GM21619 (cell line): Measurements from ENCODE around the gene EPB41.
"Not testable (repeated sequence)": the region's sequence is repeated elsewhere in the genome, so short reads cannot be mapped to it uniquely, and the experiment has no call there.

Experiments
- ATAC-seq: cut with Tn5 transposase; IDR thresholded peaks from one replicate; pipeline ENCODE4 v1.9.1; 2021; ENCODE audit not compliant: unreplicated experiment

The EPB41 gene

GRCh38 chr1:29094433-29094832 is 180.1 kb downstream of the EPB41 start:
- ATAC-seq, result no peak

GRCh38 chr1:29094954-29095353 is 180.6 kb downstream of the EPB41 start:
- ATAC-seq, result no peak

GRCh38 chr1:29096231-29096886 is 182.0 kb downstream of the EPB41 start:
- ATAC-seq, result no peak

- ATAC-seq, result no peak
Measured at GRCh38 chr1:29099286-29099685, 184.9 kb downstream of the EPB41 start.

- no peak for ATAC-seq
Measured at GRCh38 chr1:29100487-29100886, 186.1 kb downstream of the EPB41 start.

- no peak for ATAC-seq
Measured at GRCh38 chr1:29105822-29106221, 191.5 kb downstream of the EPB41 start.

- ATAC-seq, result not testable (repeated sequence)
Measured at GRCh38 chr1:29108041-29108440, 193.7 kb downstream of the EPB41 start.

- no peak for ATAC-seq
Measured at GRCh38 chr1:29112705-29113412, 198.5 kb downstream of the EPB41 start.

- no peak for ATAC-seq
Measured at GRCh38 chr1:29113413-29114117, 199.2 kb downstream of the EPB41 start.

- no peak for ATAC-seq
Measured at GRCh38 chr1:29114654-29115053, 200.3 kb downstream of the EPB41 start.

- ATAC-seq, result no peak
Measured at GRCh38 chr1:29117381-29117780, 203.0 kb downstream of the EPB41 start.

- no peak for ATAC-seq
Measured at GRCh38 chr1:29119121-29119929, 205.0 kb downstream of the EPB41 start.

GRCh38 chr1:29120367-29120766 is 206.0 kb downstream of the EPB41 start:
- no peak for ATAC-seq

- no peak for ATAC-seq
Measured at GRCh38 chr1:29120947-29121485, 206.6 kb downstream of the EPB41 start.

- ATAC-seq, result no peak
Measured at GRCh38 chr1:29121516-29121935, 207.2 kb downstream of the EPB41 start.

- no peak for ATAC-seq
Measured at GRCh38 chr1:29121936-29122681, 207.7 kb downstream of the EPB41 start.

- no peak for ATAC-seq
Measured at GRCh38 chr1:29122682-29123052, 208.3 kb downstream of the EPB41 start.

- no peak for ATAC-seq
Measured at GRCh38 chr1:29123053-29123886, 208.9 kb downstream of the EPB41 start.

- ATAC-seq, result no peak
Measured at GRCh38 chr1:29123887-29124365, 209.6 kb downstream of the EPB41 start, which contains the start of gene TMEM200B. Gene TMEM200B, minus strand, starts transcription at chr1:29123903. Its CDS starts 2,075 bp downstream, at chr1:29121828.
